DOHH2 (cell line): ENCODE measurements around the gene APLP2.

Experiments used
- H3F3A ChIP-seq: fragments of 200-600 bp; sonication (generic), shearing (Covaris generic); 2 replicates; pipeline ENCODE4 v1.6.0; 2016; ENCODE audit warnings: antibody characterized with exemption, mild to moderate bottlenecking; ENCODE audit not compliant: control insufficient read depth, insufficient read depth
- H3K27ac ChIP-seq: fragments of 200-600 bp; sonication (generic); 2 replicates; pipeline ENCODE4 v1.5.1; 2014; ENCODE audit warnings: low read depth, mild to moderate bottlenecking, low read length, moderate library complexity
- H3K27me3 ChIP-seq: fragments of 200-600 bp; sonication (generic); 2 replicates; pipeline ENCODE4 v1.6.1; 2014; ENCODE audit warnings: mild to moderate bottlenecking, low read length, mixed read lengths; ENCODE audit not compliant: control insufficient read depth
- H3K36me3 ChIP-seq: fragments of 200-600 bp; sonication (generic); 2 replicates; pipeline ENCODE4 v1.6.1; 2014; ENCODE audit warnings: mild to moderate bottlenecking, low read length, moderate library complexity, mixed read lengths; ENCODE audit not compliant: control insufficient read depth
- H3K4me1 ChIP-seq: fragments of 200-600 bp; sonication (generic); 2 replicates; pipeline ENCODE4 v1.6.1; 2014; ENCODE audit warnings: mild to moderate bottlenecking, low read length, mixed read lengths; ENCODE audit not compliant: control insufficient read depth
- H3K4me2 ChIP-seq: fragments of 200-600 bp; sonication (generic); 2 replicates; pipeline ENCODE4 v1.6.0; 2014; ENCODE audit warnings: mild to moderate bottlenecking, low read length, moderate library complexity
- H3K4me3 ChIP-seq: fragments of 200-600 bp; sonication (generic); 2 replicates; pipeline ENCODE4 v1.5.1; 2014; ENCODE audit warnings: mild to moderate bottlenecking, low read length, mixed read lengths
- H3K79me2 ChIP-seq: fragments of 200-600 bp; sonication (generic); 2 replicates; pipeline ENCODE4 v1.6.1; 2014; ENCODE audit warnings: mild to moderate bottlenecking, low read length, mixed read lengths; ENCODE audit not compliant: control insufficient read depth
- H3K9me2 ChIP-seq: fragments of 200-600 bp; sonication (generic); replicated peaks from 2 replicates; pipeline ENCODE4 v1.6.1; 2014; ENCODE audit warnings: mild to moderate bottlenecking, low read length, mixed read lengths; ENCODE audit not compliant: control insufficient read depth
- H3K9me3 ChIP-seq: fragments of 200-600 bp; sonication (generic); 2 replicates; pipeline ENCODE4 v1.6.1; 2014; ENCODE audit warnings: antibody characterized with exemption, low read length, mixed read lengths; ENCODE audit not compliant: control insufficient read depth, insufficient read depth
- H4K20me1 ChIP-seq: fragments of 200-600 bp; sonication (generic); 2 replicates; pipeline ENCODE4 v1.6.0; 2014; ENCODE audit warnings: low read depth, mild to moderate bottlenecking, antibody characterized with exemption, low read length, moderate library complexity; ENCODE audit not compliant: control insufficient read depth, insufficient read depth
- CTCF ChIP-seq: fragments of 200-600 bp; sonication (generic); IDR thresholded peaks from one replicate; pipeline ENCODE4 v1.5.1; 2014; ENCODE audit warnings: antibody characterized with exemption, mild to moderate bottlenecking, low read depth, low read length; ENCODE audit not compliant: poor library complexity, severe bottlenecking
- EZH2phosphoT487 ChIP-seq: fragments of 200-600 bp; sonication (generic); IDR thresholded peaks from 2 replicates; pipeline ENCODE4 v1.6.1; 2017; ENCODE audit warnings: borderline replicate concordance, mild to moderate bottlenecking, antibody characterized with exemption, low read length, moderate library complexity, mixed read lengths

APLP2 gene

DNA sequence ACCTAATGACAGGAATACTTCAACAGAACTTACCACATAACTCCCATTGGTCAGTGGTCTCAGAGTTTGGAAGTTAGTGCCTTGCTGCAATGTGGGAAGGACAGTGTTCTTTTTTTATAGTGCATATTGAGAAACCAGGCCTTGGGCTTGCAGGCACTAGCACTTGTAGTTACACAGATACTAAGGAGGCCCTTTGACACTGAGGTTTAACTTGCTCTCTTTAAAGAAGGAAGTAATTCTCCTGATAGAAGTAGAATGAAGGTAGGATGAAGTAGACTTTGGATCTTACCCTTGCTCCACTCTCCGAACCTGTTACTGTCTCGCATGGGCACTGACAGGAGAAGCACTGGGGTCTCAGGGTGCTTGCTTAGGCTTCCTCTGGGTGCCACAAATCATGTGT is 58.9 kb downstream of the APLP2 start:
- H3K4me1 ChIP-seq, result peaks cover 20% of the 10 kb centered on the region
- no peak overlapping the region for H3K27ac ChIP-seq
- peaks cover 13% of the 10 kb centered on the region for H3F3A ChIP-seq
- H4K20me1 ChIP-seq, result no peaks in the 10 kb centered on the region
- H3K4me2 ChIP-seq, result no peak overlapping the region
- H3K9me3 ChIP-seq, result no peaks in the 10 kb centered on the region
- H3K9me2 ChIP-seq, result no peaks in the 10 kb centered on the region
- TF ChIP-seq EZH2phosphoT487 (no peak), CTCF (no peak)
- H3K4me3 ChIP-seq, result no peak overlapping the region
- H3K27me3 ChIP-seq, result no peaks in the 10 kb centered on the region
- H3K36me3 ChIP-seq, result peaks cover 98% of the 10 kb centered on the region
- peaks cover 22% of the 10 kb centered on the region for H3K79me2 ChIP-seq

DNA sequence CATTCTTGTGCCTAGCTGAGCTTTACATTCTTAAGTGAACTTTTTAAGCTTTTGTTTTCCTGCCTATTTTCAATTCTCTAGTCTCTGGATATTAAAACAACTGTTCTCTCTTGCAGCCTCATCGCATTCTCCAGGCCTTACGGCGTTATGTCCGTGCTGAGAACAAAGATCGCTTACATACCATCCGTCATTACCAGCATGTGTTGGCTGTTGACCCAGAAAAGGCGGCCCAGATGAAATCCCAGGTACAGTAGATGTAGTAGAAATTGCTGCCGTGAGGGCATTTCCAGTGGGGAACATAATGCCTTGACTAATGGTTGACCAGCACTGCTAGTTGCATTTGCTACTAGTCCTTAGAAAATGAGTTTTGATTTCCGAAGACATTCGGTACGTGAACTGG is 60.2 kb downstream of the APLP2 start:
- H3K27me3 ChIP-seq, result no peaks in the 10 kb centered on the region
- peaks cover 11% of the 10 kb centered on the region for H3K79me2 ChIP-seq
- peaks cover 28% of the 10 kb centered on the region for H3K4me1 ChIP-seq
- H3F3A ChIP-seq, result peaks cover 13% of the 10 kb centered on the region
- H3K9me3 ChIP-seq, result no peaks in the 10 kb centered on the region
- no peak overlapping the region for H3K4me3 ChIP-seq
- no peaks in the 10 kb centered on the region for H3K9me2 ChIP-seq
- no peaks in the 10 kb centered on the region for H4K20me1 ChIP-seq
- H3K36me3 ChIP-seq, result peaks cover 98% of the 10 kb centered on the region
- TF ChIP-seq EZH2phosphoT487, result no peak
- no peak for TF ChIP-seq CTCF
- no peak overlapping the region for H3K27ac ChIP-seq
- no peak overlapping the region for H3K4me2 ChIP-seq

DNA sequence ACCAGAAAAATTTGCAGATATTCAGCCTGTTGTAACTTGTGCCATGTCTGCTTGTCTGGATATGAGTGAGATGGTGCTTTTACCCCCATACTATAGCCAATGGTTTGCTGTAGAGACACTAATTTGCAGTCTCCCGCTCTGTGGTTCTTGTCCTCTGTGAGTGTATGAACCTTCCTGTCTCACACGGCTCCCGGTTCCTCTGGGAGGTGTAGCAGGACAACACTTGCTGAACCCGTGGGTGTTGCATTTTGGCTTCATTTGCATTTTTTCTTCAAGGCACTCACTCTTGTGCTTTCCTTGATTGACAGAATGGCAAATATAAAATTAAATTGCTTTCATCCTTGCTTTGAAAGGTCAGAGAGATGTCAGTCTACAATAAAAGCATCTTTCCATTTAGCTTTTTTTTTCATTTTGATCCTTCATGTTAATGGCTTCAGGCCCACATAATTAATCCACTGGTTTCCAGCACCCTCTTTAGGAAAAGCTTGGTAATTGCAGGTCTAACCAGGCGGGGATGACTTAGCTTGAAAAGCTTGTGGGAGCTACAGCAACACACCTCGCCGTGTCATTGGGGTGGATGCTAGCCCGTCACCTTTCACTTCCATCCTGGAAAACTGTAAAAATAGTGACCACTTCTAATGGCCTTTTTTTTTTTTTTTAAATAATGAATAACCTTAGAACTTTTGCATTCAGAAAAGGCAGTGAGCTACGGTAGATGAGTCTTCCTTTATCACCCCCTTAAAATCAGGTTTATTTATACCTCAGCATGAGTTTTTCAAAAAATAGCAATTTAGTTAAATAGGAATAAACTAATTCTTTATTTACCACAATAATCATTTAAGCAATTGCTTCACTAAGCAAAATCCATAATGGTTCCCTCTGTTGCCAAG is 62.5 kb downstream of the APLP2 start:
- H3K4me3 ChIP-seq, result no peak overlapping the region
- peak overlapping the region; percentile 26; the same call in 1 of the 2 replicates for H3K4me2 ChIP-seq
- TF ChIP-seq CTCF, result peak; percentile 77
- no peak for TF ChIP-seq EZH2phosphoT487
- peaks cover 28% of the 10 kb centered on the region for H3K4me1 ChIP-seq
- no peaks in the 10 kb centered on the region for H3K27me3 ChIP-seq
- peaks cover 98% of the 10 kb centered on the region for H3K36me3 ChIP-seq
- H3K27ac ChIP-seq, result peak overlapping the region; percentile 8; the same call in 1 of the 2 replicates
- no peaks in the 10 kb centered on the region for H3K9me2 ChIP-seq
- no peaks in the 10 kb centered on the region for H4K20me1 ChIP-seq
- 0 out of 2 replicates have a peak, but pooled peaks cover 6% of the 10 kb centered on the region for H3K79me2 ChIP-seq
- no peaks in the 10 kb centered on the region for H3K9me3 ChIP-seq
- peaks cover 11% of the 10 kb centered on the region for H3F3A ChIP-seq
